Calu3 (cell line): ENCODE results near the gene ITPR2. TPM values are rescaled to one million over a fixed set of nuclear protein-coding genes. Genes with fewer than 3 reads are reported as not detected.

Experiments used
- BruUV-seq: library from RNA; stranded (reverse); fragments of 400-500 nt; replicated peaks from 2 replicates; lab custom pipeline; 2021; lab: Mats Ljungman, UMichigan
- CTCF ChIA-PET: fragments of 300-600 bp; sonication (Branson Sonifier 250); formaldehyde crosslinking; loops from one replicate; lab custom pipeline; 2022; ENCODE audit warnings: antibody characterized with exemption; lab: Charles Lee
- DNase-seq: peaks from one replicate; pipeline ENCODE4 v3.0.0; 2022
- H3K27ac Mint-ChIP-seq: one replicate; pipeline ENCODE4 v1.8.0; 2022; ENCODE audit warnings: mixed read lengths; ENCODE audit not compliant: unreplicated experiment
- H3K27me3 Mint-ChIP-seq: one replicate; pipeline ENCODE4 v1.8.0; 2022; ENCODE audit warnings: mixed read lengths; ENCODE audit not compliant: unreplicated experiment
- H3K36me3 Mint-ChIP-seq: one replicate; pipeline ENCODE4 v1.8.0; 2022; ENCODE audit warnings: mild to moderate bottlenecking, moderate library complexity, mixed read lengths; ENCODE audit not compliant: insufficient read depth, unreplicated experiment
- H3K4me1 Mint-ChIP-seq: one replicate; pipeline ENCODE4 v1.8.0; 2022; ENCODE audit warnings: mild to moderate bottlenecking, low read depth, mixed read lengths; ENCODE audit not compliant: unreplicated experiment
- H3K4me3 Mint-ChIP-seq: one replicate; pipeline ENCODE4 v1.8.0; 2022; ENCODE audit warnings: mild to moderate bottlenecking, low read depth, moderate library complexity, mixed read lengths; ENCODE audit not compliant: unreplicated experiment
- H3K9me3 Mint-ChIP-seq: one replicate; pipeline ENCODE4 v1.8.0; 2022; ENCODE audit warnings: low read depth, mixed read lengths; ENCODE audit not compliant: unreplicated experiment
- intact Hi-C: fragments of 100-400 bp; cut with micrococcal nuclease; formaldehyde crosslinking; loops from one replicate; pipeline ENCODE4 v1.10.0; 2022; ENCODE audit not compliant: unreplicated experiment
- total RNA-seq: library from RNA; stranded (reverse); gene quantifications from 2 replicates; pipeline ENCODE4 v1.2.3, GENCODE V29; 2022
- TF ChIP-seq, protein P1 (sequence below): fragments of 200-600 bp; IDR thresholded peaks from one replicate; pipeline ENCODE4 v1.8.0; 2022; ENCODE audit warnings: antibody characterized with exemption; ENCODE audit not compliant: unreplicated experiment

Gene ITPR2
- total RNA-seq, 1 experiment from 2014 or later, result 2.5 TPM

DNA sequence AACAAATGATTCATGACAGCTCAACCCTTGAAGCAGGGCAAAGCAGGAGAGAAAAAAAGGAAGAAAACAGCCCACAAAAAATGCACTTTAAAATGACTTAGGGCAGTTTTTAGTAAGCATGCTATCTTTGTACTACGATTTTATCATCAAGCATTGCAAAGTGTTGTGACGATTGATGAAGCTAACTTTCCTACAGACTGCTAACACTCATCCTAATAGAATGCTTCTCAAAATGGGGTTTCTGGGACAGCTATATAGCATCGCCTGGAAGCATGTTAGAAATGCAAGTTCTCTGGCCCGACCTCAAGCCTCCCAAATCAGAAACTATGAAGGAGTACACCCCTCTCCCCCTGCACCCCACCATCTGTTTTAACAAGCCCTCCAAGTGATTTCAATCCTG, 381.2 kb downstream of the ITPR2 start:
- TF ChIP-seq, protein P1, sequence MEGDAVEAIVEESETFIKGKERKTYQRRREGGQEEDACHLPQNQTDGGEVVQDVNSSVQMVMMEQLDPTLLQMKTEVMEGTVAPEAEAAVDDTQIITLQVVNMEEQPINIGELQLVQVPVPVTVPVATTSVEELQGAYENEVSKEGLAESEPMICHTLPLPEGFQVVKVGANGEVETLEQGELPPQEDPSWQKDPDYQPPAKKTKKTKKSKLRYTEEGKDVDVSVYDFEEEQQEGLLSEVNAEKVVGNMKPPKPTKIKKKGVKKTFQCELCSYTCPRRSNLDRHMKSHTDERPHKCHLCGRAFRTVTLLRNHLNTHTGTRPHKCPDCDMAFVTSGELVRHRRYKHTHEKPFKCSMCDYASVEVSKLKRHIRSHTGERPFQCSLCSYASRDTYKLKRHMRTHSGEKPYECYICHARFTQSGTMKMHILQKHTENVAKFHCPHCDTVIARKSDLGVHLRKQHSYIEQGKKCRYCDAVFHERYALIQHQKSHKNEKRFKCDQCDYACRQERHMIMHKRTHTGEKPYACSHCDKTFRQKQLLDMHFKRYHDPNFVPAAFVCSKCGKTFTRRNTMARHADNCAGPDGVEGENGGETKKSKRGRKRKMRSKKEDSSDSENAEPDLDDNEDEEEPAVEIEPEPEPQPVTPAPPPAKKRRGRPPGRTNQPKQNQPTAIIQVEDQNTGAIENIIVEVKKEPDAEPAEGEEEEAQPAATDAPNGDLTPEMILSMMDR, result no peak
- no TSS peak for BruUV-seq
- intact Hi-C loops, result loop anchor here (5.0 kb wide), 1 partner anchor 926 kb away; no protein-coding TSS in a partner anchor
- Mint-ChIP-seq H3K36me3 (no peaks in the 10 kb centered on the region), H3K27me3 (peaks cover 24% of the 10 kb centered on the region), H3K4me3 (no peak overlapping the region), H3K4me1 (no peaks in the 10 kb centered on the region), H3K27ac (no peak overlapping the region), H3K9me3 (no peaks in the 10 kb centered on the region)
- no peak for DNase-seq
- CTCF ChIA-PET, result no interaction called here

DNA sequence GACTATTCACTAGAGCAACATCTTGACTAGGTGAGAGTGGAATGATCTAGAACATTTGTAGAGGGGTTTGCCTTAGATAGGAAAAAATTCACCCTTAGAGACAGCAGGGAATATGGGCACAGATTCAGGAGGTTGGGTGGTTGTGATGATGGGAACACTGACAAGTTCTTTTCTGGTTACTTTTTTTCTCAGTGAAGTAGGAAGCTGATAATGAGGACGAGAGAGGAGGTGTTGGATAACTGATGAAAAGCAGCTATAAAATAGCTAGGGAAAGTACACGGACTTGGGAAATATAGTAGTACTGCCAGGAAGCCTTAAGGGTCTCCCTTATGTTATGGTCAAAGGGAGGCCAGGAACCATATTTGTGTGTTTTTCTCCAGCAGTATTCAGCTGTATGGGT, 387.1 kb downstream of the ITPR2 start:
- Mint-ChIP-seq H3K27ac (no peak overlapping the region), H3K27me3 (peaks cover 21% of the 10 kb centered on the region), H3K36me3 (no peaks in the 10 kb centered on the region), H3K4me3 (no peak overlapping the region), H3K9me3 (no peaks in the 10 kb centered on the region), H3K4me1 (no peaks in the 10 kb centered on the region)
- no TSS peak for BruUV-seq
- CTCF ChIA-PET, result no interaction called here
- DNase-seq, result no peak
- TF ChIP-seq, protein P1, result no peak
- intact Hi-C loops, result no loop called here

- Mint-ChIP-seq H3K9me3 (no peaks in the 10 kb centered on the region), H3K36me3 (no peaks in the 10 kb centered on the region), H3K27me3 (no peaks in the 10 kb centered on the region), H3K4me1 (no peaks in the 10 kb centered on the region), H3K27ac (no peak overlapping the region), H3K4me3 (no peak overlapping the region)
- TF ChIP-seq, protein P1, result no peak
- CTCF ChIA-PET, result no interaction called here
- no TSS peak for BruUV-seq
- intact Hi-C loops, result no loop called here
- no peak for DNase-seq
These were observed 389.7 kb downstream of the ITPR2 start for GRCh38 chr12:26443309-26443708.

- TF ChIP-seq, protein P1, result no peak
- CTCF ChIA-PET, result no interaction called here
These were observed 391.6 kb downstream of the ITPR2 start for GRCh38 chr12:26441434-26441833.

GRCh38 chr12:26435069-26435404, 398.0 kb downstream of the ITPR2 start:
- Mint-ChIP-seq H3K9me3 (no peaks in the 10 kb centered on the region), H3K27ac (no peak overlapping the region), H3K27me3 (no peaks in the 10 kb centered on the region), H3K4me1 (peaks cover 11% of the 10 kb centered on the region), H3K36me3 (no peaks in the 10 kb centered on the region), H3K4me3 (no peak overlapping the region)
- BruUV-seq, result no TSS peak
- CTCF ChIA-PET, result no interaction called here
- no peak for DNase-seq
- TF ChIP-seq, protein P1, result no peak
- intact Hi-C loops, result no loop called here

More at GRCh38 chr12:26441434-26441833, 391.6 kb downstream of the ITPR2 start:
- no peak overlapping the region for H3K27ac Mint-ChIP-seq
- intact Hi-C loops, result no loop called here
- H3K9me3 Mint-ChIP-seq, result no peaks in the 10 kb centered on the region
- H3K4me1 Mint-ChIP-seq, result no peaks in the 10 kb centered on the region
- H3K4me3 Mint-ChIP-seq, result no peak overlapping the region
- no peaks in the 10 kb centered on the region for H3K27me3 Mint-ChIP-seq
- BruUV-seq, result no TSS peak
- DNase-seq, result no peak
- no peaks in the 10 kb centered on the region for H3K36me3 Mint-ChIP-seq
